ENCODE data around the gene PPL.
"Not testable (repeated sequence)": the region's sequence is repeated elsewhere in the genome, so short reads cannot be mapped to it uniquely, and the experiment has no call there.

PPL gene

DNA sequence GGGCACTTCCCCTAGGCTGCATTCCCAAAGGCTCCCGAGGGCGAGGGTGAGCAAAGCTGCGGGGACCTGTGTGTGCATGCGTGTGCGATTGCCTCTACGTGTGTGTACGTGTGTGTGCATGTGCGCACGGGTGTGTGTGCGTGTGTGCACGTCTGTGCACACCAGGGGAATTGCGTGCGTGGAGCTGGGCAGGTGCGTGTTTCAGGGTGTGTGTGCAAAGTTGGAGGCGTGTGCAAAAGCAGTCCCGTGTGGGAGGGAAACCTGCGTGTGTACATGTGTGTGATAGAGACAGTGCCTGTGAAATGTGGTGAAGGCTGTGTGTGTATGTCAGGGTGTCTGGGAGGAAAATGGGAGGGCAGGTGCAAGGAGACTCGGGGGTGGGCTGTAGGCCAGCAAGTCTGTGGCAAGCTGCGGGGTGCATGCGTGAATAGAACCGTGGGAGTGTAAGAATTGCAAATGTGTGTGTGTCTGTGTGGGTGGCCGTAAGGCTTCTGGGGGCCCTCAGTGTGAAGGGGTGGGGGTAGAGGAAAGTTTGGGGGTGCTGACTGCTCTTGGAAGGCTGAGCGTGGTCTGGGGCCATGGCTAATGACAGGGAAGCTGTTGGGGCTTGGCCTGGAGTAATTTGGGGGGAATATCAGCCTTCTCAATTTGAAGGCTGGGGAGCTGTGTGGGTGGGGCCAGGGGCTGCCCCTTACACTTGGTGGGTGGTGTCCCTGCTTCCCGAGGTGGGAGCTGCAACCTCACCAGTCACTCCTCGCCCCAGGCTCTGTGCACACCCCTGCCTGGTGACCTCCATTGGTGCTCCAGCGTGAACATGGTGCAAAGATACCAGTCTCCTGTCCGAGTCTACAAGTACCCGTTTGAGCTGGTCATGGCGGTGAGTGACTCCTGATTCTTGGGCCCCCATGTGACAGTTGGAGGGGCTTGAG lies 21.8 kb upstream of the PPL start:
- FAIRE-seq: no peak

- FAIRE-seq: peak; percentile 23
Observed at GRCh38 chr16:4957720-4958509, 21.0 kb upstream of the PPL start, which contains the start of gene SEC14L5. Gene SEC14L5 (plus strand): TSS chr16:4958330. CDS start chr16:4959324, 994 bp downstream.

DNA sequence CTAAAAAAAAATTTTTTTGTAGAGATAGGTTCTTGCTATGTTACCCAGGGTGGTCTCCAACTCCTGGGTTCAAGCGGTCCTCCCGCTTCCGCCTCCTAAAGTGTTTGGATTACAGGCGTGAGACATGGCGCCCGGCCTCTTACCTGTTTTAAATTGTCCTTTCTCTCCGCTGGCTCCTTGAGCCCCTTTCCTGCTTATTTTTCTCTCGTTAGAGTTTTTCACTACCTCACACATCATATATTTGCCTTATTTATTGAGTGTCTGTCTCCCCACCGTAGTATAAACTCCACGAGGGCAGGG lies 20.4 kb upstream of the PPL start:
- no peak for FAIRE-seq

DNA sequence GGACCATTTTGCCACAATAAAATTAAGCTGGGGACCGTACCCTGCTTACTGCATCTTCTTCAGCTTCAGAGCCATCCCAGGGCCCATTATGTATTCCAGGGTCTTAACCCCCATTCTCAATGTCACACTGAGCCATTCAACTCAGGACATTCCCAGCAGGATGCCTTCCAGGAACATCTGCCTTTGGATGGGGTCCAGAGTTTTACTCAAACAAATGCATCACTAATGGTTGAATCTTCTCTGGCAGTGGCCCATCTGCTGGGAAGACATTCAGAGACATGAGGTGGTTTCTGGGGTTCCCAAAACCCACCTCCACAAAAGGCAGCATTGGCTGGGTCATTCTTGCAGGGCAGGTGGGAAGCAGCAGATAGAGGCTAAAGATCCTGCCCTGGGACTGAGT lies 17.8 kb upstream of the PPL start:
- FAIRE-seq: no peak

GRCh38 chr16:4951583-4951982 lies 14.6 kb upstream of the PPL start:
- not testable (repeated sequence) for FAIRE-seq

DNA sequence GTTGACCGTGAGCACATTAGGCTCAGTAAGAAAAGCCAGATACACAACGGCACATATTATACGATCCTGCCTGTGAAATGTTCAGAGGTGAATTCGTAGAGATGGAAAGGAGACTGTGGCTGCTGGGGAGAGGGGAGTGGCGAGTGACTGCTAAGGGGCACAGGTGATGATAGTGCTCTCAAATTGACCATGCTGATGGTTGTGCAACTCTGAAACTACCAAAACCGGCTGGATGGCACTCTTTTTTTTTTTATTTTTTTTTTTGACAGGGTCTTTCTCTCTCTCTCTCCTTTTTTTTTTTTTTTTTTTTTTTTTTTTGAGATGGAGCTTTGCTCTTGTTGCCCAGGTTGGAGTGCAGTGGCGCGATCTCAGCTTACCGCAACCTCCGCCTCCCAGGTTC lies 13.0 kb upstream of the PPL start:
- FAIRE-seq: no peak

GRCh38 chr16:4948903-4949766 lies 12.2 kb upstream of the PPL start:
- FAIRE-seq: no peak

DNA sequence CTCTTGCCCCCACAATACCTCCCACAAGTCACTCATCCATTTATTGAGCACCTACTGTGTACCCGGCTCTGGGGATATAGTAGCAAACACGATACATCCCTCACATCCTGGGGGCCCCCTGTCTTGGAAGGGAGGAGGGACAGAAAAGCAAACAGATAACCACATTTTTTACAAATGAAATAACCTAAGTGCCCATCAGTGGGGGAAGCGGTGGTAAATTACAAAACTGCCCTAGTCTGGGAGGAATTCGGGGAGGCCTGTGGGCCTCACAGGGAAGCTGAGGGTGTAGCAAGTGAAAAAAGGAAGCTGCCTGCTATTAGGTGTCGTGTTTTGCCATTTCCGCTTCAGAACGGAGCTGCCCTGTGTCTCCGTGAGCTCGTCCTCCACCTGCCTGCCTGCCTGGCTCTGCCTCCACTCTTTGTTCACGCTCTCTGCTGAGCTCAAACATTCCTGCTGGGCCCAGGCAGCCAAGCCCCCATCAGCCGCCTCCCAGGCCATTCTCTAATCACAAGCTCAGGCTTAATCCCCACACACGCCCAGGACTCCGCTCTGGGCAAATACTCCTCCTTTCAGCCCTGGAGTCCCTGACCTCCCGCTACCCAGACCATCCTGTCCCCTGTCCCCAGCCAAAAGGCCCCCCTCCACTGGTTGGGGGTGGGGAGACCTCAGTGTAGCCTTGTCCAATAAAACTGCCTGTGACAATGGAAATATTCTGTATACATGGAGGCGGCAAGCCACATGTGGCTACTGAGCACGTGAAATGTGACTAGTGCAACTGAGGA lies 11.0 kb upstream of the PPL start:
- FAIRE-seq: no peak

DNA sequence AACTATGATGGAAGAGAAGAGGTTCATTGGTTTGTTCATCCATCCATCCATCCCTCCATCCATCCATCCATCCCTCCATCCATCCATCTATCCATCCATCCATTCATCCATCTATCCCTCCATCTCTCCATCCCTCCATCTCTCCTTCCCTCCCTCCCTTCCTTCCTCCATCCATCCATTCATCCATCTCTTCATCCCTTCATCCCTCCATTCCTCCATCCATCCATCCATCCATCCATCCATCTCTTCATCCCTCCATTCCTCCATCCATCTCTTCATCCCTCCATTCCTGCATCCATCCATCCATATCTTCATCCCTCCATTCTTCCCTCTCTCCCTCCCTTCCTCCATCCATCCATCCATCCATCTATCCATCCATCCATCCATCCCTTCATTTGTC lies 10.0 kb upstream of the PPL start:
- FAIRE-seq: no peak

DNA sequence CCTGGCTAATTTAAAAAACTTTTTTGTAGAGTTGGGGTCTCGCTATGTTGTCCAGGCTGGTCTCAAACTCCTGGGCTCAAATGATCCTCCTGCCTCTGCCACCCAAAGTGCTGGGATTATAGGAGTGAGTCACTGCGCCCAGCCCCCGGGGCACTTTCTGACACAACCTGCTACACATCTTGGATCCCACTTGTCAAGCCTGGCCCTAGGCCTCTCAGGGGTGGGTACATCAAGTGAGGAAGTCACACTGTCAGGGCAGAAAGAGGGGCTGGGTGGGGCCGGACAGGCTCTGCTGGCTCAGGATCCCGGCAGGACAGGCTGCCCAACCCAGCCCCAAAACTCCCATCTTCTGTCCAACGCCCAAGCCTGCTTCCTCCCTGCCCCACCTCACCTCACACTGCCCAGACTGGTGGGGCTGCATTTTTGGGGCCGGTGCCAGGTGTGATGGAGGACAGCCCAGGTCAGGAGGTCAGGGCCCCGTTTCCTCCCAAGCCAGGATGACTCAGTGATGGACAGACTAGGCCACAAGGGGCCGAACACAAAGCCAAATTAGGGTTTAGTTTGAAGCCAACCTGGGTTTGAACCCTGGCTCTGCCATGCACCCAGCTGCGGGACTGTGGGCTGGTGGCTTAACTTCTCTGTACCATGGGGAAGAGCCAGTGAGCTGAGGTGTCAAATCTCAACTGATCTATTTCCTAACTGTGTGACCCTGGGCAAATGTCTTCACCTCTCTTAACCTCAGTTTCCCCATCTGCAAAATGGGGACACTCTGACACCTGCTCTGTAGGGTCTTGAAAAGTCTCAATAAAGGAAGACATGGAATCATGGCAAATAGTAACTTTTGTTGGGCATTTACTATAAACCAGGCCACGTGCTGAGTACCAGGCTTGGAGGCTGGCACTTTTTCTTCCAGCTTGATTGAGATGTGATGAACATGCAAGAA lies 8.9 kb upstream of the PPL start:
- no peak for FAIRE-seq

GRCh38 chr16:4944333-4945281 lies 7.7 kb upstream of the PPL start:
- no peak for FAIRE-seq

GRCh38 chr16:4942481-4942880 lies 5.5 kb upstream of the PPL start:
- FAIRE-seq: no peak

GRCh38 chr16:4940719-4941118 lies 3.8 kb upstream of the PPL start:
- FAIRE-seq: no peak

DNA sequence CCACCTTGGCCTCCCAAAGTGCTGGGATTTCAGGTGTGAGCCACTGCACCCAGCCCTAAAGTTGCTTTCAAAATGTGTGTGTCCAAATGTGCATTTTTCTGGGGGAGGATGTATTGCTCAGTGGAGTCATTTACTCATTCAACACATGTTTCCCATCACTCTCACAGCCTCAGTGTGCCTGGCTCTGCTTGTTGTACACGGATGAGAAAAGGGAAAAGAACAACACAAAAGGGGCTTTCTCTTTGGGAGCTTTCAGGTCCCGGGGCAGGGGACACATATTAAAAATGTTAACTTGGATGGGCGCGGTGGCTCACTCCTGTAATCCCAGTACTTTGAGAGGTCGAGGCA lies 1.7 kb upstream of the PPL start:
- FAIRE-seq: no peak

GRCh38 chr16:4937782-4938682 lies 1.1 kb upstream of the PPL start:
- FAIRE-seq: no peak

DNA sequence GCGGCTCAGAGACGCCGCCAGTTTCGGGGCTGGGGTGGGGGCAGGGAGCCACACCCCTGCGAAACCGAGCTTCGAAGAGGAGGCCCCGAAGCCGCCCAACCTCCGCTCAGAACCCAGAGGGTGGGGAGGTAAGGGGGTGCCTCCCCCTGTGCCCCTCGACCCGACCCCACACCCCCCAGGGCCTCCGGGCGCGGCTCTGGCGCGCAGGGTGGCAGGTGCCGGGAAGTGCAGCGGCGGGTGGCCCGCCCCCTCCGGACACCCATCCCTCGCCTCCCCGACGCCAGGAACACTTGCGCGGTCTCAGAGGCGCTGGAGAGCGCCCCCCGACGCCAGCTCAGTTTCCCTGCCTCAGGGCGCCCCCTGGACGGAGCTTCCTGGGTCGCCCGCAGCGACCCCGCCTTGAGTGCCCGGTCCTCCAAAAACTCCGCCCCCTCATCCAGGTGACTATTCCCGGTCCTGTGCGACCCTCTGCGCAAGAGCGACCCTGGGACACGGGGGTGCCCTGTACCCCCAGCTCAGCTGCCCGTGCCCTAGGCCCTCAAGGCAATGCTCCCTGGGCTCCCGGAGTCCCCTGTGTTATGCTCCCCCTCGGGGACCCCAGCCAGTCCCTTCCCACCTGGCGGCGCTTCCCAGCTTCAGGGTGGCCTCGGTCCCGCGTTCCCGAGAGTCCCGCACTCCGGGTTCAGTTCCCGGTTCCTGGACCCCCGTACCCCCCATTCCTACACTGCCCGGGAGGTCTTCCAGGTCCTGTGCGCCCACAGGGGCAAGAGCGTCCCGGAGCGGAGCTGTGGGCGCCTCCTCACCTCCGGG lies 562 bp downstream of the PPL start:
- FAIRE-seq: no peak

- no peak for FAIRE-seq
Observed at GRCh38 chr16:4935241-4935855, 1.6 kb downstream of the PPL start.

- FAIRE-seq: no peak
Observed at GRCh38 chr16:4934591-4934990, 2.4 kb downstream of the PPL start.
